OCI-LY3 (cell line): ENCODE results near the gene PDF.

Experiments
- CTCF ChIP-seq: fragments of 200-600, 300-600 bp; sonication (generic); IDR thresholded peaks from 2 replicates; pipeline ENCODE4 v1.5.1; 2014; ENCODE audit warnings: antibody characterized with exemption, low read length, low read depth
- EZH2phosphoT487 ChIP-seq: fragments of 200-600 bp; shearing (Covaris generic); IDR thresholded peaks from 2 replicates; pipeline ENCODE4 v1.6.1; 2018; ENCODE audit warnings: antibody characterized with exemption, mixed run types, low read depth

- TF ChIP-seq CTCF, result no peak
- TF ChIP-seq EZH2phosphoT487, result no peak
Measured at GRCh38 chr16:69320740-69321073, 9.7 kb downstream of the PDF start.
